GM12864 (cell line): Measurements from ENCODE around the gene PPIL1.
A peak's percentile ranks its signal among the peaks of the same experiment; 100 is the strongest.

Experiments used
- DNase-seq: peaks from one replicate; pipeline ENCODE4 v3.0.0-alpha.2; 2011; ENCODE audit warnings: low read depth
- H3K4me3 ChIP-seq: 2 replicates; pipeline ENCODE4 v1.5.1; 2011; ENCODE audit warnings: mild to moderate bottlenecking, low read depth, low read length, control low read depth
- TF ChIP-seq, protein P1 (sequence below): IDR thresholded peaks from 2 replicates; pipeline ENCODE4 v1.5.1; 2011; ENCODE audit warnings: low read depth, mild to moderate bottlenecking, moderate library complexity, low read length, control low read depth, inconsistent platforms; ENCODE audit errors: missing control alignments

The PPIL1 gene

DNA sequence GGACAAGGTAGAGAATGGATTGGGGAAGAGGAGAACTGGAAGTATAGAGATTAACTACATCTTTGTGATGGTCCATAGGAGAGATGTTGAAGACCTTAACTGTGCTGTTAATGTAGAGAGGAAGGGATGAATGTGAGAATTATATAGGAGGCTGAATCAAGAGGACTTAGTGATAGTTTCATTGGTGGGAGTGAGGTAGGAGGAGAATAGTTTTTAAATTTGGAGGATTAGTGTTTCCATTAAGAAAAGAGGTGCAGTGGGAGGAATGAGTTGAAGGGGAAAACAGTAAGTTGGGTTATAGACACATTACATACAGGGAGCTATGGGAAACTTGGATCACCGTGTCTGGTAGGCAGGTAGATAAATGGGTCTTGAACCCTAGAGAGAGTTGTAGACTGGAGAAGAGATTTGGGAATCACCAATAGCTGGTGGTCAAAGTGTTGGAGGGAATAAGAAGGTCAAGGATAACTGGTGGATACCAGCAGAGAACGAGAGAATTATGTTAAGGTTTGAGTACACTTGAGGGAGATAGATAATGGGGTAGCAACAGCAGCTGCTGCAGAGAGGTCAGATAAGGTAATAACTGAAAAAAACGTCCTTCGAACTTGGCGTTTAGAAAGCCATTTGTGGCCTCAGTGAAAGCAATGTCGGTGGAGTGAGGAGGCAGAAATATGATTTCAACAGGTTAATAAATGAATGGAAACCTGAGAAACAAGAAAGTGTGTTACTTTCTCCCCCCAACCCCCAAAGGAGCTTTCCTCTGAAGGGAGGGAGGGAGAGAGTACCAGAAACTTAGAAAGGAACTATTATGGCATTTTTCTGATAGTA is 14.3 kb upstream of the PPIL1 start:
- no peak overlapping the region for H3K4me3 ChIP-seq
- no peak for DNase-seq
- TF ChIP-seq, protein P1, sequence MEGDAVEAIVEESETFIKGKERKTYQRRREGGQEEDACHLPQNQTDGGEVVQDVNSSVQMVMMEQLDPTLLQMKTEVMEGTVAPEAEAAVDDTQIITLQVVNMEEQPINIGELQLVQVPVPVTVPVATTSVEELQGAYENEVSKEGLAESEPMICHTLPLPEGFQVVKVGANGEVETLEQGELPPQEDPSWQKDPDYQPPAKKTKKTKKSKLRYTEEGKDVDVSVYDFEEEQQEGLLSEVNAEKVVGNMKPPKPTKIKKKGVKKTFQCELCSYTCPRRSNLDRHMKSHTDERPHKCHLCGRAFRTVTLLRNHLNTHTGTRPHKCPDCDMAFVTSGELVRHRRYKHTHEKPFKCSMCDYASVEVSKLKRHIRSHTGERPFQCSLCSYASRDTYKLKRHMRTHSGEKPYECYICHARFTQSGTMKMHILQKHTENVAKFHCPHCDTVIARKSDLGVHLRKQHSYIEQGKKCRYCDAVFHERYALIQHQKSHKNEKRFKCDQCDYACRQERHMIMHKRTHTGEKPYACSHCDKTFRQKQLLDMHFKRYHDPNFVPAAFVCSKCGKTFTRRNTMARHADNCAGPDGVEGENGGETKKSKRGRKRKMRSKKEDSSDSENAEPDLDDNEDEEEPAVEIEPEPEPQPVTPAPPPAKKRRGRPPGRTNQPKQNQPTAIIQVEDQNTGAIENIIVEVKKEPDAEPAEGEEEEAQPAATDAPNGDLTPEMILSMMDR = no peak

DNA sequence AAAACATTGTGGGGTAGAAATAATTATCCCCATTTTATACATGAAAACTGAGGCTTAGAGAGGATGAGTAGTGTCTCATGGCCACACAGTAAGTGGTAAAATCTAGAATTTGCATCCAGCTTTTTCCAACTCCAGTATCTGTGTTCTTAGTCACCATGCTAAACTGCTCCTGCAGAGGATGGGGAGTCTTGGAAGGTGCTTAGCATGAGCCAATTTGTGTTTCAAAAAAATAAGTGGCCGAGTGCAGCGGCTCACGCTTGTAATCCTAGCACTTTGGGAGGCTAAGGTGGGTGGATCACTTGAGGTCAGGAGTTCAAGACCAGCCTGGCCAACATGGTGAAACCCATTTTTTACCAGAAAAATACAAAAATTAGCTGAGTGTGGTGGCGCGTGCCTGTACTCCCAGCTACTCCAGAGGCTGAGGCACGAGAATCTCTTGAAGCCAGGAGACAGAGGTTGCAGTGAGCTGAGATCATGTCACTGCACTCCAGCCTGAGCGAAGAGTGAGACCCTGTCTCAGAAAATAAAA is 13.6 kb upstream of the PPIL1 start:
- TF ChIP-seq, protein P1 = no peak
- DNase-seq = no peak
- H3K4me3 ChIP-seq = no peak overlapping the region

GRCh38 chr6:36886950-36887618 is 12.5 kb upstream of the PPIL1 start:
- TF ChIP-seq, protein P1 = no peak
- H3K4me3 ChIP-seq = peak overlapping the region; percentile 70
- no peak for DNase-seq

DNA sequence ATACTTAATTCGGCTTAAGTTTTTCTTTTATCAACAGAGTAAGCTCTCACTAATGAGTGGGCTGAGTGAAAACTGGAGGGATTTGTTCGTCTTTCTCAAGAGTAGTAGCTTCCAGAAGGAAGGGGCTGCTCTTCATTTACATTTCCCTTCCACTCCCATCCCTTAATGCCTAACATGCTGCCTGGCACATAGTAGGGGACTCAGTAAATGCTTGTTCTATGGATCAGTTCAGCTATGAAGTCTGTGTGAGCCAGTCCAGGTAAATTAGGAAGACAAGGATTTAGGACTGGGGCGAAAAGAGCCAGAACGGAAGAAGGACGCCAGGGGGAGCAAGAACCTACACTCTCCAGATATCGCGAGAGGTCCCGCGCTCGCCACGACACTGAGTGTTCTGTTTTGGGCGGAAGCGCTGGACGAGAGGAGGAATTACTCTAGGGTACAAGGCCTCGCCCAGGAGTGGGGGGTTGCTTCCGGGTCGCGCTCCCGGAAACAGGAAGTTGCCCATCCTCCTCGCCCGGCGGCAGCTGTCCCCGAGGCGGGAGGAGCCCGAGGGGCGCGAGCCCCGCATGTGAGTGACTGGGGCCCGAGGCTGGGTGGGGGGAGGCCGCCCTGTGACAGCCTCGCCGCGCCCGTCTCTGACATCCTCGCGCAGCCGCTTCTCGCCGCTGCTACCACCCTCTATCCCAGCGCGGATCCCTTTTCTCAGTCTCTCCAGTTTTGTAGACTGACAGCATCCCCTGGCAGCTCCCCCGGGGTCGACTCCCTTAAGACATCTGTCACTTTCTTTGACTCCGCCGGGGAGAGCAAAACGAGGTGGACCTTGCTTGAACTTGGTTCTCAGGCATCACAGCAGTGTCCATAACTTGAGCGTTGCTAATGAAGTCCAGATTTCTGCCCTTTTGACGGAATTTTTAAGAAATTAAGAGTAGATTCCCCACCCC is 11.1 kb upstream of the PPIL1 start, which contains the start of gene C6orf89:
C6orf89 (plus strand) TSS at position 492 of the 941 bp plus-strand sequence. CDS start 13,493 bp downstream, outside the sequence.
- peak within 1 kb of the TSS; percentile 70 for H3K4me3 ChIP-seq
- DNase-seq = peak; percentile 97
- TF ChIP-seq, protein P1 = peak; percentile 84

- no peak overlapping the region for H3K4me3 ChIP-seq
- TF ChIP-seq, protein P1 = no peak
- no peak for DNase-seq
Observed at GRCh38 chr6:36884610-36885009, 10.0 kb upstream of the PPIL1 start.

DNA sequence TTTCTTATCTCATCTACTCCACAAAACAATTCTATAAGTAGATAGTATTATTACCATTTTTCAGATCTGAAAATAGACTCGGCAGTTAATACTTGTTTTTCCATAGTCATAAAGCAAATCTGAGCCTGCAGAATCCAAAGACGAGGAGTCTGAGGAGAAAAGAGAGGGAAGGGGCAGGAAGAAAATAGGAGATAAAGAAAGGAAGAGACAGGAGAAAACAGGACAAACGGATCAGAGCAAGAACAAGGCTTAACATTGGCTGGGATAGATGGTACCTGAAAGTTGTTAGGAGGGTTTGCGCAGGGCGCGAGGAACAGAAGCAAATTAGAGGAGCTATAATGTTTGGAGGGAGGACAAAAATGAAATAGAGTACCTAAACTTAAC is 639 bp upstream of the PPIL1 start:
- no peak for DNase-seq
- TF ChIP-seq, protein P1 = no peak
- H3K4me3 ChIP-seq = peak overlapping the region; percentile 87
